Transverse colon (tissue), 4 donors: Measurements from ENCODE around the gene ATAD1. TPM values are rescaled to one million over a fixed set of nuclear protein-coding genes. Genes with fewer than 3 reads are reported as not detected.
"Not testable (repeated sequence)": the region's sequence is repeated elsewhere in the genome, so short reads cannot be mapped to it uniquely, and the experiment has no call there.

Experiments
- DNase-seq: peaks from one replicate; pipeline ENCODE4 v3.0.0-alpha.2; 2019
- H3K27ac ChIP-seq, 4 donors: fragments of 200-600 bp; sonication (generic); 2 replicates each; pipeline ENCODE4 v1.5.1; 2016 to 2018; ENCODE audit warnings: inconsistent platforms in 4 of 4
- H3K27me3 ChIP-seq: fragments of 200-600 bp; sonication (generic); 2 replicates; pipeline ENCODE4 v1.5.1; 2017; ENCODE audit warnings: inconsistent platforms
- H3K36me3 ChIP-seq, 4 donors: fragments of 200-600 bp; sonication (generic); 2 replicates each; pipeline ENCODE4 v1.5.1; 2017 to 2019; ENCODE audit warnings: inconsistent platforms in 4 of 4
- H3K4me1 ChIP-seq, 4 donors: fragments of 200-600 bp; sonication (generic); 2 replicates each; pipeline ENCODE4 v1.5.1; 2017 to 2020; ENCODE audit warnings: inconsistent platforms in 4 of 4
- H3K4me3 ChIP-seq, 4 donors: fragments of 200-600 bp; sonication (generic); 1 replicate in 1 of 4; 2 replicates in 3 of 4; pipeline versions ENCODE4 v1.5.1 to v1.6.1; 2017 to 2019; ENCODE audit warnings: inconsistent platforms in 4 of 4
- H3K9me3 ChIP-seq, 2 donors: fragments of 200-600 bp; sonication (generic); 2 replicates each; pipeline ENCODE4 v1.5.1; 2017 to 2019; ENCODE audit warnings: inconsistent platforms in 2 of 2
- EP300 ChIP-seq: sonication (generic); formaldehyde crosslinking; IDR thresholded peaks from one replicate; pipeline ENCODE4 v1.6.1; 2017; ENCODE audit warnings: antibody characterized with exemption, low read depth
- POLR2A ChIP-seq: fragments of 450-650 bp; IDR thresholded peaks from one replicate; pipeline ENCODE4 v1.6.1; 2016; ENCODE audit warnings: antibody characterized with exemption, mild to moderate bottlenecking, moderate library complexity
- POLR2AphosphoS5 ChIP-seq, 3 donors: sonication (generic); formaldehyde crosslinking; IDR thresholded peaks; one replicate each; pipeline ENCODE4 v1.6.1; 2016; ENCODE audit warnings: antibody characterized with exemption in 3 of 3
- WGBS, 2 donors: methylation state at CpG; one replicate each; pipeline ENCODE4 v1.1.5; 2018; ENCODE audit warnings: low coverage in 1 of 2; 5-methylcytosine and 5-hydroxymethylcytosine counted together
- in situ Hi-C, 4 donors: fragments of 200-750 bp; cut with MboI; loops; one replicate each; pipeline versions ENCODE4 v1.15.0 to v1.15.1; 2017; ENCODE audit warnings: low sequenced_read_pairs in 3 of 4, low pct_ligation_motif_present in 1 of 4, low pct_unique_long_range_greater_than_20kb in 1 of 4
- intact Hi-C: fragments of 100-400 bp; cut with DNase I; formaldehyde crosslinking; loops from one replicate; pipeline ENCODE4 v1.15.1; 2023; ENCODE audit warnings: low total_unique reads
- total RNA-seq, 4 donors: library from RNA; depleted of rRNA; stranded (reverse); fragments of >200 nt; gene quantifications; one replicate each; pipeline ENCODE4 v1.1.0, GENCODE V29; 2016
- TF ChIP-seq, protein P1 (sequence below), 5 experiments: fragments of 200-600 bp in 3 of 5; fragments of 450-650 bp in 2 of 5; sonication (generic) in 3 of 5; IDR thresholded peaks; 1 replicate in 2 of 5; 2 replicates in 3 of 5; pipeline ENCODE4 v1.5.1; 2016 to 2017; ENCODE audit warnings: antibody characterized with exemption in 5 of 5, inconsistent platforms in 3 of 5, mild to moderate bottlenecking in 2 of 5, moderate library complexity in 1 of 5

ATAD1 gene
- total RNA-seq, 4 donors from 2014 or later, result 8.6 to 43.5 (median 35.8) TPM

DNA sequence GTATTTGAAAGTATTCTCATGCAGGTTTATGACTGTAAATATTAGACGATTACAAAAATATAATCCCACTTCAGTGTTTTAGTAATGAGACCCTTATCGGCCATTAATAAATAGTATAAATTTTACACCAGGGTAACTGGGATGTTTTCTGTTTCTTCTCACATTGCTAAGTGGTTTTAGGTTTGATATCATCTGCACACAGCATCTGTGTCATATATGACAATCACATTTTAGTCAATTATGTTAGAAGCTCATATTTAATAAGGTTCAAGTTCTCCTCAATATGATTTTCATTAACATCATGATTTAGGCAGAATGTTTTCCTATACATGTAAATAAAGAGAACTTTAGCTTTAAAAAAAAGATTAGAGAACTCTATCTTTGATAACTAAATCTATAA, 66.8 kb downstream of the ATAD1 start:
- Histone ChIP-seq H3K4me3 (no peak overlapping the region), H3K9me3 (no peaks in the 10 kb centered on the region), H3K27me3 (no peaks in the 10 kb centered on the region), H3K36me3 (peaks cover 0 to 22% (median 5%) of the 10 kb centered on the region in 4 donors), H3K27ac (no peak overlapping the region), H3K4me1 (peaks cover 0 to 8% (median 2%) of the 10 kb centered on the region in 4 donors)
- 73 to 77% methylated on average over 2 of the region's 2 CpGs for WGBS, 2 donors
- intact Hi-C loops, result no loop called here
- TF ChIP-seq, protein P1, sequence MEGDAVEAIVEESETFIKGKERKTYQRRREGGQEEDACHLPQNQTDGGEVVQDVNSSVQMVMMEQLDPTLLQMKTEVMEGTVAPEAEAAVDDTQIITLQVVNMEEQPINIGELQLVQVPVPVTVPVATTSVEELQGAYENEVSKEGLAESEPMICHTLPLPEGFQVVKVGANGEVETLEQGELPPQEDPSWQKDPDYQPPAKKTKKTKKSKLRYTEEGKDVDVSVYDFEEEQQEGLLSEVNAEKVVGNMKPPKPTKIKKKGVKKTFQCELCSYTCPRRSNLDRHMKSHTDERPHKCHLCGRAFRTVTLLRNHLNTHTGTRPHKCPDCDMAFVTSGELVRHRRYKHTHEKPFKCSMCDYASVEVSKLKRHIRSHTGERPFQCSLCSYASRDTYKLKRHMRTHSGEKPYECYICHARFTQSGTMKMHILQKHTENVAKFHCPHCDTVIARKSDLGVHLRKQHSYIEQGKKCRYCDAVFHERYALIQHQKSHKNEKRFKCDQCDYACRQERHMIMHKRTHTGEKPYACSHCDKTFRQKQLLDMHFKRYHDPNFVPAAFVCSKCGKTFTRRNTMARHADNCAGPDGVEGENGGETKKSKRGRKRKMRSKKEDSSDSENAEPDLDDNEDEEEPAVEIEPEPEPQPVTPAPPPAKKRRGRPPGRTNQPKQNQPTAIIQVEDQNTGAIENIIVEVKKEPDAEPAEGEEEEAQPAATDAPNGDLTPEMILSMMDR (IDR thresholded peaks at IDR 0.05), result no peak
- TF ChIP-seq POLR2AphosphoS5 (IDR thresholded peaks at IDR 0.05) (no peak), POLR2A (no peak), EP300 (no peak)
- DNase-seq, result no peak
- in situ Hi-C loops, result no loop called here

DNA sequence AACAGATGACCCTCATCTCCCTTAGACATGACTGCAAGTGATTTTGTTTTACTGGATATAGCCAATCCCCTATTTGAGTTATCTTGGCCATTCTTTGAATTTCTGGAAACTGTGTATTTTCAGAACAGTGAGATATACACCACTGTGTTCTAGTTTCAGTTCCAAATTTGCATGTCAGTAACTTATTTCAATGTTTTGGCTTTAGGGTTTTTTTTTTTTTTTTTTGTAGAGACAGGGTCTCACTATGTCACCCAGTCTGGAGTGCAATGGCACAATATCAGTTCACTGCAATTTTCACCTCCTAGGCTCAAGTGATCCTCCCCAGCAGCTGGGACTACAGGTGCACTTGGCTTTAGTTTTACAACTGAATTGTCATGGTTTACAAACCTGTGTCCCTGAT, 67.2 kb downstream of the ATAD1 start:
- in situ Hi-C loops (no loop called here), intact Hi-C loops (no loop called here)
- Histone ChIP-seq H3K4me3 (no peak overlapping the region), H3K27me3 (no peaks in the 10 kb centered on the region), H3K9me3 (no peaks in the 10 kb centered on the region), H3K36me3 (peaks cover 0 to 18% (median 4%) of the 10 kb centered on the region in 4 donors), H3K4me1 (peaks cover 0 to 8% (median 2%) of the 10 kb centered on the region in 4 donors), H3K27ac (no peak overlapping the region)
- TF ChIP-seq POLR2AphosphoS5 (IDR thresholded peaks at IDR 0.05) (no peak), EP300 (no peak), POLR2A (no peak)
- TF ChIP-seq, protein P1 (IDR thresholded peaks at IDR 0.05), result no peak
- no peak for DNase-seq

DNA sequence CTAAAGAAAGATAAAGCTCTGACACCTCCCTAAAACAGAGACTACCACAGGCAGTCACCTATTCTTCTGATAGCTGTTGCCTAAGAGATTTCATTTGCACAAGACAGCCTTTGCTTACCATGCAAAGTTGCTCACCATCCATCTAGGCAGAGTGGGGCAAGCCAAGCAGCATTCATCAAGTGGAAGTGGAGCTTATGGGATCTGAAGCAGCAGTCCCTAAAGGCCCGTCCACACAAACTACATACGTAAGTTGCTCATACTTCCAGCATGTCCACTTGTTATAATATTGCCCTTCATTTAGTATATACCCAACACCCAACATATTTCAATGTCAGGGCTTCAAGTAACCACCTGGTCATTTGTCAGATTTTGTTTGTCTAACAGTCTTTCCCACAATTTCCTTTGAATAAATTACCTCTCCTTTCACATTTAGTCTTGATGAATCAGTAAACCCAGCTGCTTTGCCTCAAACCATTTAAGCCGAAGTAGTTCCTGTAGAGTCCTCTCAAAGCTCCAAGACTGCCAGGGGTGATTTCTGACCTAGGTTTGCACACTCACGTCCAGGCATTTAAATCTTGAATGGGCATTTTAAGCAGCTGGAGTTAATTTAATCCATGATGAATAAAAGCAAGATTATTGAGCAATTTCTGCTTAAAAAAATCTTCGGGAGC, 67.9 kb downstream of the ATAD1 start:
- H3K27ac ChIP-seq, result no peak overlapping the region
- TF ChIP-seq POLR2AphosphoS5 (IDR thresholded peaks at IDR 0.05) (no peak), EP300 (no peak), POLR2A (no peak)
- TF ChIP-seq, protein P1 (IDR thresholded peaks at IDR 0.05), result no peak
- in situ Hi-C loops, result no loop called here
- H3K4me3 ChIP-seq, result no peak overlapping the region
- H3K36me3 ChIP-seq, result peaks cover 0 to 12% (median 2%) of the 10 kb centered on the region in 4 donors
- H3K4me1 ChIP-seq, result peaks cover 0 to 8% (median 2%) of the 10 kb centered on the region in 4 donors
- 52 to 76% methylated on average over 5 of the region's 5 CpGs for WGBS, 2 donors
- no peaks in the 10 kb centered on the region for H3K27me3 ChIP-seq
- intact Hi-C loops, result no loop called here
- H3K9me3 ChIP-seq, result no peaks in the 10 kb centered on the region
- no peak for DNase-seq

DNA sequence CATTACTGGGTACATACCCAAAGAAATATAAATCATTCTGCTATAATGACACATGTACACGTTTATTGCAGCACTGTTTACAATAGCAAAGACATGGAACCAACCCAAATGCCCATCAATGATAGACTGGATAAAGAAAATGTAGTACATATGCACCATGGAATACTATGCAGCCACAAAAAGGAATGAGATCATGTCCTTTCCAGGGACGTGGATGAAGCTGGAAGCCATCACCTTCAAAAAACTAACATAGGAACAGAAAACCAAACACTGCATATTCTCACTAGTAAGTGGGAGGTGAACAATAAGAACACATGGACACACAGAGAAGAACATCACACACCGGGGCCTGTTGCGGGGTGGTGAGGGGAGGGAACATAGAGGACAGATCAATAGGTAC, 69.8 kb downstream of the ATAD1 start:
- not testable (repeated sequence) for H3K36me3 ChIP-seq, H3K27ac ChIP-seq, H3K4me3 ChIP-seq, H3K27me3 ChIP-seq, H3K4me1 ChIP-seq, DNase-seq, H3K9me3 ChIP-seq
- 73 to 78% methylated on average over 3 to 4 of the region's 4 CpGs for WGBS, 2 donors
- in situ Hi-C loops, result loop anchor here (25.0 kb wide), 1 partner anchor 211 kb away; no protein-coding TSS in a partner anchor
- intact Hi-C loops, result loop anchor here (10.0 kb wide), 1 partner anchor 93 kb away; the partner anchor contains the start of gene PAPSS2
